CD4-positive, alpha-beta T cell treated with Interleukin-15 for 4 hours (primary cell): ENCODE results near the gene NOS3.

Experiments used
- DNase-seq: peaks from one replicate; pipeline ENCODE4 v3.0.0-alpha.2; 2020; ENCODE audit warnings: low spot score

The NOS3 gene

GRCh38 chr7:151059367-151060112, 68.7 kb downstream of the NOS3 start, which contains the start of gene SLC4A2:
Gene SLC4A2, plus strand, starts transcription at chr7:151059589. Its CDS starts 2,399 bp downstream, at chr7:151061988.
- DNase-seq = peak; percentile 66

- no peak for DNase-seq
Measured at GRCh38 chr7:151060113-151060415, 69.2 kb downstream of the NOS3 start.

GRCh38 chr7:151060416-151061212, 69.8 kb downstream of the NOS3 start:
- DNase-seq = no peak

DNA sequence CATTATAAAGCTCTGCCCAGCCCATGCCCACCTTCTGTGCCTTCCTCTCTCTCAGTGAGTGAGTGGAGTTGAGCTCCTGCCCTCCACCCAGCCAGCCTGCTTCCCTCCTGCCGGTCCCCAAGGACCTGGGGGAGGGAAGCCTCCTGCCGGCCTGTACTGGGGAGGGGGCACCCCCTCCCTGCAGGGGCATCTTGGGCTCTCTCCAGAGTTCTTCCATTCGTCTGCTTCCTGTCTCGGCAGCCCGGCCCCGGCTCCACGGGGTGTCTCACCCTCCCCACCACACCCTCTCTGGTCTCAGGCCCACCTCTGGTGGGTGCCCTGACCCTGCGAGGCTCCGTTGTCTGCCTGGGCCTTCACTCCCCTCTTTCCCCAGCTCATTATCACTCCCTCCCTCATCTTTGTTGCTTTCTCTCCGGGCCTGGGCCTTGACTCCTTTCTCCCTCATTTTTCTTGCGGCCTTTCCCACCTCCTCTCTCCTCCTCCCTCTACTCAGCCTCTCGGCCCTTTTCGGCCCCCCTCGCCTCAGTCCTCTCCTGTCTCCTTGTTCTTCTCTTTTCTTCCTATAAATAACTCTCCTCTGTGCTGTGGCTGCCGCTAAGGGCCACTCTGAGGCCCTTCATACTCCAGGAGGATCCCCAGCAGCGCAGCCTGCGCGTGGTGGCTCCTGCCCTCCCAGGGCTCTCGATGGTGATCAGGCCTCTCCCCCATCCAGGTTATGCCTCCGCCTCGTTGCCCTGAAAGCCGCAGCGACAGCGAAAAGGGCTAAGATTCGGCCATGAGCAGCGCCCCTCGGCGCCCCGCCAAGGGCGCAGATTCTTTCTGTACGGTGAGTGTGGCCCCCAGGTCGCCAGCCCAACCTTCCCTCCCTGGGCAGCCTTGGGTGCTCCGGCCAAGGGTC, 70.6 kb downstream of the NOS3 start:
- DNase-seq = no peak

- no peak for DNase-seq
Measured at GRCh38 chr7:151062111-151062398, 71.2 kb downstream of the NOS3 start.

GRCh38 chr7:151062399-151063211, 71.8 kb downstream of the NOS3 start:
- no peak for DNase-seq

GRCh38 chr7:151063212-151063561, 72.4 kb downstream of the NOS3 start:
- DNase-seq = no peak
